IPS-18a (cell line): Measurements from ENCODE around the gene ANKDD1B.
"Not testable (repeated sequence)": the region's sequence is repeated elsewhere in the genome, so short reads cannot be mapped to it uniquely, and the experiment has no call there.

Experiments used
- H3K27ac ChIP-seq: one replicate; pipeline ENCODE4 v1.5.1; 2013; ENCODE audit warnings: low read length
- H3K27me3 ChIP-seq: one replicate; pipeline ENCODE4 v1.6.1; 2013; ENCODE audit warnings: mild to moderate bottlenecking, low read length; ENCODE audit not compliant: control insufficient read depth, insufficient read depth
- H3K36me3 ChIP-seq: one replicate; pipeline ENCODE4 v1.6.1; 2013; ENCODE audit warnings: low read depth, low read length; ENCODE audit not compliant: control insufficient read depth
- H3K4me1 ChIP-seq: one replicate; pipeline ENCODE4 v1.6.1; 2013; ENCODE audit warnings: low read depth, low read length; ENCODE audit not compliant: control insufficient read depth
- H3K4me3 ChIP-seq: one replicate; pipeline ENCODE4 v1.5.1; 2013; ENCODE audit warnings: low read length
- H3K9ac ChIP-seq: one replicate; pipeline ENCODE4 v1.6.1; 2013; ENCODE audit warnings: mild to moderate bottlenecking, low read length, moderate library complexity
- H3K9me3 ChIP-seq: one replicate; pipeline ENCODE4 v1.6.1; 2013; ENCODE audit warnings: low read depth, low read length; ENCODE audit not compliant: control insufficient read depth

The ANKDD1B gene

GRCh38 chr5:75681125-75681830, 70.0 kb downstream of the ANKDD1B start:
- H3K4me1 ChIP-seq = no peaks in the 10 kb centered on the region
- no peak overlapping the region for H3K27ac ChIP-seq
- no peak overlapping the region for H3K4me3 ChIP-seq
- no peaks in the 10 kb centered on the region for H3K9me3 ChIP-seq
- H3K27me3 ChIP-seq = no peaks in the 10 kb centered on the region
- H3K9ac ChIP-seq = no peak overlapping the region
- peaks cover 8% of the 10 kb centered on the region for H3K36me3 ChIP-seq

GRCh38 chr5:75685141-75685540, 73.9 kb downstream of the ANKDD1B start:
- no peak overlapping the region for H3K9ac ChIP-seq
- no peaks in the 10 kb centered on the region for H3K4me1 ChIP-seq
- no peaks in the 10 kb centered on the region for H3K9me3 ChIP-seq
- H3K27me3 ChIP-seq = no peaks in the 10 kb centered on the region
- no peak overlapping the region for H3K27ac ChIP-seq
- peaks cover 20% of the 10 kb centered on the region for H3K36me3 ChIP-seq
- H3K4me3 ChIP-seq = no peak overlapping the region

- Histone ChIP-seq H3K9me3 (no peaks in the 10 kb centered on the region), H3K4me1 (no peaks in the 10 kb centered on the region), H3K4me3 (no peak overlapping the region), H3K36me3 (peaks cover 20% of the 10 kb centered on the region), H3K27me3 (no peaks in the 10 kb centered on the region), H3K9ac (no peak overlapping the region), H3K27ac (no peak overlapping the region)
Measured at GRCh38 chr5:75686480-75686879, 75.2 kb downstream of the ANKDD1B start.

GRCh38 chr5:75690669-75691068, 79.4 kb downstream of the ANKDD1B start:
- no peak overlapping the region for H3K27ac ChIP-seq
- H3K27me3 ChIP-seq = no peaks in the 10 kb centered on the region
- H3K9me3 ChIP-seq = no peaks in the 10 kb centered on the region
- H3K36me3 ChIP-seq = peaks cover 19% of the 10 kb centered on the region
- peaks cover 4% of the 10 kb centered on the region for H3K4me1 ChIP-seq
- no peak overlapping the region for H3K4me3 ChIP-seq
- H3K9ac ChIP-seq = no peak overlapping the region

- H3K4me1 ChIP-seq = peaks cover 4% of the 10 kb centered on the region
Measured at GRCh38 chr5:75694781-75695180, 83.5 kb downstream of the ANKDD1B start.

GRCh38 chr5:75695472-75696351, 84.5 kb downstream of the ANKDD1B start:
- not testable (repeated sequence) for H3K9ac ChIP-seq, H3K27me3 ChIP-seq, H3K4me1 ChIP-seq, H3K27ac ChIP-seq, H3K9me3 ChIP-seq, H3K36me3 ChIP-seq
- H3K4me3 ChIP-seq = peak overlapping the region; percentile 37

More at GRCh38 chr5:75694781-75695180, 83.5 kb downstream of the ANKDD1B start:
- H3K36me3 ChIP-seq = peaks cover 8% of the 10 kb centered on the region
- no peaks in the 10 kb centered on the region for H3K9me3 ChIP-seq
- no peak overlapping the region for H3K9ac ChIP-seq
- H3K4me3 ChIP-seq = no peak overlapping the region
- H3K27ac ChIP-seq = no peak overlapping the region
- H3K27me3 ChIP-seq = no peaks in the 10 kb centered on the region

GRCh38 chr5:75701856-75702255, 90.6 kb downstream of the ANKDD1B start:
- no peak overlapping the region for H3K4me3 ChIP-seq
- H3K9me3 ChIP-seq = no peaks in the 10 kb centered on the region
- no peak overlapping the region for H3K27ac ChIP-seq
- no peak overlapping the region for H3K9ac ChIP-seq
- H3K27me3 ChIP-seq = no peaks in the 10 kb centered on the region
- H3K36me3 ChIP-seq = peaks cover 20% of the 10 kb centered on the region
- H3K4me1 ChIP-seq = no peaks in the 10 kb centered on the region

GRCh38 chr5:75706016-75706415, 94.8 kb downstream of the ANKDD1B start:
- Histone ChIP-seq H3K36me3 (peaks cover 20% of the 10 kb centered on the region), H3K4me3 (no peak overlapping the region), H3K27ac (no peak overlapping the region), H3K9me3 (no peaks in the 10 kb centered on the region), H3K4me1 (no peaks in the 10 kb centered on the region), H3K9ac (no peak overlapping the region), H3K27me3 (no peaks in the 10 kb centered on the region)

- Histone ChIP-seq H3K27me3 (no peaks in the 10 kb centered on the region), H3K4me1 (no peaks in the 10 kb centered on the region), H3K27ac (no peak overlapping the region), H3K9ac (no peak overlapping the region), H3K9me3 (no peaks in the 10 kb centered on the region), H3K4me3 (no peak overlapping the region), H3K36me3 (peaks cover 19% of the 10 kb centered on the region)
Measured at GRCh38 chr5:75706775-75707174, 95.5 kb downstream of the ANKDD1B start.

GRCh38 chr5:75707911-75708509, 96.8 kb downstream of the ANKDD1B start:
- H3K9me3 ChIP-seq = no peaks in the 10 kb centered on the region

GRCh38 chr5:75710637-75711036, 99.4 kb downstream of the ANKDD1B start:
- Histone ChIP-seq H3K36me3 (no peaks in the 10 kb centered on the region), H3K9ac (no peak overlapping the region), H3K4me1 (no peaks in the 10 kb centered on the region), H3K27me3 (no peaks in the 10 kb centered on the region), H3K27ac (no peak overlapping the region), H3K9me3 (no peaks in the 10 kb centered on the region), H3K4me3 (no peak overlapping the region)

More at GRCh38 chr5:75707911-75708509, 96.8 kb downstream of the ANKDD1B start:
- Histone ChIP-seq H3K4me1 (no peaks in the 10 kb centered on the region), H3K36me3 (peaks cover 7% of the 10 kb centered on the region), H3K27me3 (no peaks in the 10 kb centered on the region), H3K27ac (no peak overlapping the region), H3K9ac (no peak overlapping the region), H3K4me3 (no peak overlapping the region)
